GM18520 (cell line): Measurements from ENCODE around the gene CCNY.
"Not testable (repeated sequence)": the region's sequence is repeated elsewhere in the genome, so short reads cannot be mapped to it uniquely, and the experiment has no call there.

ENCODE experiments used
- ATAC-seq: cut with Tn5 transposase; IDR thresholded peaks from one replicate; pipeline ENCODE4 v1.9.1; 2021; ENCODE audit not compliant: unreplicated experiment

The CCNY gene

DNA sequence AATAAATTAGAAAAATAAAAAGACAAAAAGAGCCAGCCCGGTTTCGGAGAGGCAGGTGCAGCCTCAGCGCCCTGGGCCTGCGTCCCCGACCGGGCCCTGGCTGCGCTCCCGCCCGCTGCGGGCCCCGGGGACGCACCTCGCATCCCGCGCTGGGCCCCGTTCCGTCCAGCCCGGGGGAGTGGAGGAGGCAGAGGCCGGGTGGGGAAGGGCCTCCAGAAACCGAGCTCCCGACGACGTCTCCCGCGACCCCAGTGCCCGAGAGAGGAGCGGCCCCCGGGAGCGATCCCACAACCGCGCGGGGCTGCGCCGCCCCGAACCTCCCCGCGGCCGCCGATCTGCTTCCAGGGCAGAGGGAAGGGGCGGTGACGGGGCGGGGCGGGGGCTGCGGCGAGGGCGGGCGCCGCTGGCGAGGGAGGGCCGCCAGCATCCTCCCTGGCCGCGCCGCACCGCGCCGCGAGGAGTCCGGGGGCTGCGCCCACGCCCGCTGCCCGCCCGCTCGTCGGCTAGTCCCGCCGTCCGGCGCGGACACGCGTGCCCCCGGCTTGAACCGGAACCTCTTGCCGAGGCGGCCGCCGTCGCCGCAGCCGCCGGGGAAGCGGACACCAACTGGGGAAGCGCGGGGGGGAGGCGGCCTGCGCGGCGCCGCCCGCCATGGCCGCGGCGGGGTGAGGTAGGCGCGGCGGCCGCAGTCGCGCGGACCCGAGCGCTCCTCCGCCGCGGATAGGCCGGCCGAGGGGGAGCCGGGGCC, at the start of gene CCNY:
Gene CCNY (plus strand): TSS at position 426 of the 748 bp plus-strand sequence. CDS start 545 bp downstream, outside the sequence.
- ATAC-seq = peak; percentile 44

DNA sequence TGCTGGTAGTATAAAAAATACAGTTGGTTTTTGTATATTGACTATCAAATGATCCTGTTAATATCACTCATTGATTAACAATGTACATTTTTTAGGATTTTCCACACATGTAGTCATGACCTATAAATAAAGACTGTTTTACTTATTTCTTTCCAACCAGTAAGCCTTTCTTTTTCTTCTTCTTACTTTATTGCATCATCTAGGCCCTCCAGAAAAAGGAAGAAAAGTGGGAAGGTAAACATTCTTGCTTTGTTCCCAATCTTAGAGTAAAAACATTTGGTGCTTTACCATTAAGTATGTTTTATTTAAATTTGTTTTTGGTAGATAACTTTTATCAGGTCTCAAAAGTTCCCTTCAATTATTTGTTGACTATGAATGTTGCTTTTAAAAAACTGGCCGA, 47.1 kb upstream of the CCNY start:
- ATAC-seq = no peak

DNA sequence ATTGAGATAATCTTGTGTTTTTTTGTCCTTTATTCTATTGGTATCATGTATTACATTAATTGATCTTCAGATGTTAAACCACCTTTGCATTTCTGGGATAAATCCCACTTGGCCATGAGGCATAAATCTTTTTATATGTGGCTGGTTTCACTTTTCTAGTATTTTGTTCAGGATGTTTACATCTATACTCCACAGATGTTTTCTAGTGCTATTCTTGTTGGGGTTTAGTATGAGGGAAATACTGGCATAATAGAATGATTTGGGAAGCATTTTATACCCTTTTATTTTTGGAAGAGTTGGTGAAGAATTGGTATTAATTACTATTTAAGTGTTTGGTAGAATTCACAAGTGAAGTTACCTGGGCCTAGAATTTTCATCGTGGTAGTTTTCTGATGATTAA, 41.8 kb upstream of the CCNY start:
- ATAC-seq = no peak

DNA sequence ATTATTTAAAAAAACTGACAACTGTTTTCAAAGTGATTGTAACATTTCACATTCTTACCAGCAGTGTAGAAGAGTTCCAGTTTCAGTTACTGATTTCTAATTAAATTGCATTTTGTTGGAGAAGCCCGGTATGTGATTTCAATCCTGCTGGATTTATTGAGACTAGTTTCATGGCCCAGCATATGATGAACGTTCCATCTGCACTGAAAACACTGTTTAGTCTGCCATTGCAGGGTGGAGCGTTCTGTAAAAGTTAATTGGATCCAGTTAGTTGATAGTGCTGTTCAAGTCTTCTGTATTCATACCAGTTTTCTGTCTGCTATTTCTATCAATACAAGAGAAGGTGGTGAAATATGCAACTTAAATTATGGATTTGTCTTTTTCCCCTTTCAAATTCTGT, 37.3 kb upstream of the CCNY start:
- ATAC-seq = no peak

DNA sequence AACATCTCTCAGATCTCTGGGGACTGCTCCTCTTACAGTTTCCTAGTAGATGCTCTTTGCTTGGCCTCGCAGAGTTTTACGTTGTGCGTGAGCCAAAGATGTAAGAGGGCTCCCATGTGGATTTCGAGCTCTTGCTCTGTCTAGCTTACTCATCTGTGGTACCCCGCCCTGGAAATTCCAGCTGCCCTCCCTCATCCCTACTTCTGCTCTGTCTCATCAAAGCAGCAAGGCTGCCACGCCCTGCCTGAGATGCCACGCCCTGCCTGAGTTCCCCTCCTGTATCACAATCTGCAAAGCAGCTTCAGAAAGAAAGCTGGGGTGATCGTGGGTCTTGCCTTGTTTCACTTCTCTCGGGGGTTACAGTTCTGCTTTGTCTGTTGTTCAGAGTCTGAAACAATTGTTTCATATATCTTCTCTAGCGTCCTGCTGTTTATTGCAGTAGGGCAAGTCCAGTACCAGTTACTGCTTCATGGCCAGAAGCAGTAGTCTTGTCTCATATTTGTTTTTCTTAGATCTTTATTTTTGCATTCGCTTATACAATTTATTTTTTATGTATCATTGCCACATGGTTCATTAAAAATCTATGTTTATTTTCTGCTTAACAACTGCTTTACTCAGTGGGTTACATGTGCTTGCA, 36.1 kb upstream of the CCNY start:
- peak; percentile 84 for ATAC-seq

DNA sequence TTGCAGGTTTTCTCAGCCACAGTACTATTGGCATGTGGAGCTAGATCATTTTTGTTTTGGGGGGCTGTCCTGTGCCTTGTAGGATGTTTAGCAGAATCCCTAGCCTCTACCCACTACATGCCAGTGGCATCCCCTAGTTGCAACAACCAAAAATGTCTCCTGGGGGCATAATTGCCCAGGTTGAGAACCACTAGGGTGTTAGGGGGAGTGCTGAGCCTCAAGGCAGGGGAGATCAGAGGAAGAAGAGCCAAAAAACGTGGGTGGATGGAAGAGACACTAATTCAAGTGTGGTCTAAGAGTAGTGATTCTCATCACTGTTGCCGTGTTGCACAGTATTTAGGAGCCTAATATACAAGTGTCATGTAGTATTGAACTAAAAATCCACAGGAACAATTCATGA, 31.7 kb upstream of the CCNY start:
- no peak for ATAC-seq

DNA sequence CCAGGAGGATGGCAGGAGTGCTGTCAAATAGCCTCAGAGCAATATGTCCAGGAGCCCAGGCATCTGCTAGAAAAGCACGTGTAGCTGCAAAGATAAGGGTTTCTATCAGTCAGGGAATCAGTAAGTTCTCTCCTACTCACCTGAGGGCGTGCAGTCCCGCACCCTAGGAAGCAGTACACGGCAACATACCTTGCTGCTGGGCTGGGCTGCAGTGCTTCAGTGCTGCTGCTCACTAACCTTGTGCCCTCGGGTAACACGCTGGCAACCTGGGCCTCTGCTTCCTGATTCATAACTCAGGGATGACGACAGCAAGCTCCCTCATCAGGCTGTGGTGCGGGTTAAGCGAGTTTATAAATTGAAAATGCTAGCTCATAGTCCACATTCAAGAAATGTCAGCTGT, 29.5 kb upstream of the CCNY start:
- no peak for ATAC-seq

DNA sequence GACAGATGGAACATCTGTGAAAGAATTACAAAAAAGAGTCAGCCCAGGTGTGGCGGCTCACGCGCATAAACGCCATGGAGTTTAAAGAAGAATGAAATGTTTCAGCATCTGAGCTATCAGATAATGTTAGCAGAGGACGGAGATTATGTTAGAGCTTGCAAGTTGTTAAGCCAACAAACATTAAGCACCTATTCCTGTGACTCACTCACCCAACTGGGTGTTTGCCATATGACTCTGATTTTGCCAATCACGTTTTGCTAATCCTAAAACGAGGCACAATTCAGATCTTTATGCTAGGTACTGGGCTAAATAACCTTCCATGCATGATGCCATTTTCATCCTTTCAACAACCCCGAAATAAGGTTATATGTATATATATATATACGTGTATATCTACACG, 29.0 kb upstream of the CCNY start:
- no peak for ATAC-seq

DNA sequence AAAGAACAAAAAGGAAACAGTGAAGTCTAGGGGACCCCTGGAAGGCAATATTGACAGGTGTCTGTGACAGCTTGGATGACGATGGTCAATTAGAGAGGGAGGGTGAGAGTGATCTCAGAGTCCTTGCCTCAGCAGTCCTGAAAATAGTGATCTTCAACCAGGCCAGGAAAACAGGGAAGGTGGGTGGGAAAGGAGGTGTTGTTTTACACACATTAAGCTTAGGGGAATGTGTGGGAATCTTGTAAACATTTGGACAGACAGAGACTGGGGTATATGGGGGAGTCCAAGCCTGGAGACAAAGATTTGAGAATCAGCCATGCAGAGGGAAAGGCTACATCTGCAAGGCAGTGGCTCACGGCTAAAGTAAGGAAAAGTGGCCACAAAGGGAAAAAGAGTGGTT, 27.5 kb upstream of the CCNY start:
- no peak for ATAC-seq

DNA sequence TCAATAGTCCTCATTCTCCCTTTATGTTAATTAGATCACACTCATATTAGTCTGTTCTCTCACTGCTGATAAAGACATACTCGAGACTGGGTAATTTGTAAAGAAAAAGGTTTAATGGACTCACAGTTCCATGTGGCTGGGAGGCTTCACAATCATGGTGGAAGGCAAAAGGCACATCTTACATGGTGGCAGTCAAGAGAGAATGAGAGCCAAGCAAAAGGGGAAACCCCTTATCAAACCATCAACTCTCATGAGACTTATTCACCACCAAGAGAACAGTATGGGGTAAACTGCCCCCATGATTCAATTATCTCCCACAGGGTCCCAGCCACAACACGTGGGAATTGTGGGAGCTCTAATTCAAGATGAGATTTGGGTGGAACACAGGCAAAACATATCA, 22.2 kb upstream of the CCNY start:
- not testable (repeated sequence) for ATAC-seq

DNA sequence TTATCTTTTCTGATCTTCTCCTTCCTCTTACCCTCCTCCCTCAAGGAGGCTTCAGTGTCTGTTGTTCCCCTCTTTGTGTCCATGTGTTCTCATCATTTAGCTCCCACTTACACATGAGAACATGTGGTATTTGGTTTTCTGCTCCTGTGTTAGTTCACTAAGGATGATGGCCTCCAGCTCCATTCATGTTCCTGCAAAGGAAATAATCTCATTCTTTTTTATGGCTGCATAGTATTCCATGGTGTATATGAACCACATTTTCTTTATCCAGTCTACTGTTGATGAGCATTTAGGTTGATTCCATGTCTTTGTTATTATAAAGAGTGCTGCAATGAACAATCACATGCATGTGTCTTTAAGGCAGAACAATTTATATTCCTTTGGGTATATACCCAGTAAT, 21.1 kb upstream of the CCNY start:
- not testable (repeated sequence) for ATAC-seq

DNA sequence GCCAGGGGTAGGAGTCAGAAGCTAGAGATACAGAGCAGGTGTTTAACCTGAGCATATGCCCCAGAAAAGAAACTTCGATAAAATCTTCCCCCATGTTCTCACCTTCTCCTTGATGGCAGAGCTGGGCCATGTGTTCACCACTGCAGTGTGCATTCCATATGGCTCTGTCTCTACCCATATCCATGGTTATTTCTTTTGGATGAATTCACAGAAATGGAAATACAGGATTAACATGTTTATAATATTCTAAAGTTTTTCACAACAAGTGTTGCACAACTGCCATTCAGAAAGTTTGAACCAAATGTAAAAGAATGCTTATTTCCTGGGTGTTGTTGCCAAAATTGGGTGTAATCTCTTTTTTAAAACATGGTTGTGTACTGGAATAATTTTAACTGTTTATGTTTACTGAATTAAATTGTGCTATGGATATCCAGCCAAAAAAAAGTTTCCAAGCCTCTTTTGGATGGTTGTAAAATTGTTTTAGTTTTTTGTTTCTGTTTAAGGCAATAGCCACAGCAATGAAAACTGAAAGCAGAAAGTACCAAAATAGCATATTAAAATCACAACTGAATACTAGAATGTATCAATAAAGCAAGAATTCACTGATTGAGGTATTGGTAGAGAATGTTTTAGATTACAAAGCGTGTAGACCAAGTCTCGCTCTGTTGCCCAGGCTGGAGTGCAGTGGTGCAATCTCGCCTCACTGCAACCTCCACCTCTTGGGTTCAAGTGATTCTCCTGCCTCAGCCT, 19.9 kb upstream of the CCNY start:
- peak; percentile 65 for ATAC-seq

DNA sequence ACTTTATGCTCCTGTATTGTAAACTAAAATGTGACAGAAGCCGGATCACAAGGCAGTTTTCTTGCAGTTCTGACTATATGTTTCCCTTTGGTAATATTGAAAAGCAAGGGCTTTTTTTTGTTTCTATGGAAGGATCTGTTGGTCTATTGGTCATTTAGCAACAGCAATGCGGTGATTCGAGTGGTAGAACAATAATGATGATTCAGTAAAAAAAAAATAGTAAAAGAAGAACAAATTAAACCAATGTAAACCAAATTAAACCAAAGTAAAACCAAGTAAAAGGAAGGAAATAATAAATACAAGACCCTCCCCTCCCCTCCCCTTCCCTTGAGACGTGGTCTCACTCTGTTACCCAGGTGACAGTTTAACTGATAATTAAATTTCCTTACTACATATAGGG, 17.8 kb upstream of the CCNY start:
- no peak for ATAC-seq

DNA sequence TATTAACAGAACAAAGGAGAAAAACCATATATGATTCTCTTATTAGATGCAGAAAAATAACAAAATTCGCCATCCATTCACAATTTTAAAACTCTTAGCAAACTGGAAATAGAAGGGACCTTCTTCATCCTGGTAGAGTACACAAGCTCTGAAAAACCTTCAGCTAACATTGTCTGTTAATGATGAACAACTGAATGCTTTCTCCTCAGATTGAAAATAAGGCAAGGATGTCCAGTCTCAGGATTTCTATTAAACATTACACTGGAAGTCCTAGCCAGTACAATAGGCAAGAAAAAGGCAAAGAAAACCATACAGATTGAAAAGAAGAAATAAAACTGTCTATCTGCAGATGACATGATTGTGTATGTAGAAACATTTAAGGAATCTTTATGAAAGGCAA, 16.0 kb upstream of the CCNY start:
- ATAC-seq = no peak

DNA sequence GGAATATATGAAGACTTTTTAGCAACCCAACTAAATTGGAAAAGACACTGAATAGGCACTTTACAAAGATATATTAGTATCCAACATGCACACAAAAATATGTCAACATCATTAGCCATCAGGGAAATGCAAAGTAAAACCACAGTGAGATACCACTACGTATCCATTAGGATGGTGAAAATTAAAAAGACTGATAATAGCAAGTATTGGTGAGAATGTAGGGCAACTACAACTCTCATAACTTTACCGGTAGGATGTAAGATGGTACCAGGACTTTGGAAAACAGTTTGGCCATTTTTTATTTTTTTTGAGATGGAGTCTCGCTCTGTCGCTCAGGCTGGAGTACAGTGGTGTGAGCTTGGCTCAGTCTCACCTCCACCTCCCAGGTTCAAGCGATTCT, 13.7 kb upstream of the CCNY start:
- ATAC-seq = no peak

DNA sequence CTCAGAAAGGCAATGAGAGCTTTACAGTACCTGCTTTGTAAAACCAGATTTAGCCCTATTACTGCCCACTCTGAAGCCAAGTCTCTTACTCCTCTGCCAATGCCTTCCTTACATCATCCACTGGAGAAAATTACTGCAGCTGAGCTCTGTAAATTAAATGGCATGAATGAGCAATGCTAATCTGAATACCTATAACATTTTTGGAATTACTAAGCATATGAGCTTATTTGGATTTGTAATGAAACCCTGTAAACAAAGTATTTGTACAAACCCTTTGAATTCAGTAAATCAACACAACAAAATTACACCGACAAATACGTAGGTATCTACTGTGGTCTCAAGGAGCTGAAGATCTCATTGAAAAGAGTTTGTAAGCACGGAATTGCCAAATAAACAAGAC, 12.1 kb upstream of the CCNY start:
- ATAC-seq = no peak

DNA sequence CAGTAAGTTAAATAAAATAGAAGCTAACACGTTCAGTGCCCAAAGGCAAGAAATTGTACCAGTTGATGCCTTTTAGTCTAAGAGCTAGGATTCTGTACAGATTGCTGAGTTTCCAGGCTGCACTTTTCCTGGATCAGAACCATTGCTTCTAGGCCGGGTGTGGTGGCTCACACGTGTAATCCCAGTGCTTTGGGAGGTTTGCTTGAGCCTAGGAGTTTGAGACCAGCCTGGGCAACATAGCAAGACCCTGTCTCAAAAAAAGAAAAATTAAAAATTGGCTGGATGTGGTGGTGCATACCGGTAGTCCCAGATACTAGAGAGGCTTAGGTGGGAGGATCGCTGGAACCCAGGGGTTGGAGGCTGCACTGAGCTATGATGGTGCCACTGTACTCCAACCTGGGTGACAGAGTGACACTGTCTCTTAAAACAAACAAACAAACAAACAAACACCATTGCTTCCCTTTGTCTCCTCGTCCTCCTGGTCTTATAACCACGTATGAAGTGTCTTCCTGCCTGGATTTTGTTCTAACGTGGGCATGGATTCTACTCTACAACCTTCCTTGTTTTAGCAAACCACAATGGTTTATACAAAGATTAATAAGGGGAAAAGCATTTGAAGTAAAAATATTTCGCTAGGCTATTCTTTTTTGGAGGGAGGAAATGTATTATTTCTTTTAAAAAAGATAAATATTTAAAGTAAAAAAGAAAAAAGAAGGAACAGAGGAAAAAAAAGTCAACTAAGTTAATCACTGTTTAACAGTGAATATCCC, 9.7 kb upstream of the CCNY start:
- no peak for ATAC-seq

DNA sequence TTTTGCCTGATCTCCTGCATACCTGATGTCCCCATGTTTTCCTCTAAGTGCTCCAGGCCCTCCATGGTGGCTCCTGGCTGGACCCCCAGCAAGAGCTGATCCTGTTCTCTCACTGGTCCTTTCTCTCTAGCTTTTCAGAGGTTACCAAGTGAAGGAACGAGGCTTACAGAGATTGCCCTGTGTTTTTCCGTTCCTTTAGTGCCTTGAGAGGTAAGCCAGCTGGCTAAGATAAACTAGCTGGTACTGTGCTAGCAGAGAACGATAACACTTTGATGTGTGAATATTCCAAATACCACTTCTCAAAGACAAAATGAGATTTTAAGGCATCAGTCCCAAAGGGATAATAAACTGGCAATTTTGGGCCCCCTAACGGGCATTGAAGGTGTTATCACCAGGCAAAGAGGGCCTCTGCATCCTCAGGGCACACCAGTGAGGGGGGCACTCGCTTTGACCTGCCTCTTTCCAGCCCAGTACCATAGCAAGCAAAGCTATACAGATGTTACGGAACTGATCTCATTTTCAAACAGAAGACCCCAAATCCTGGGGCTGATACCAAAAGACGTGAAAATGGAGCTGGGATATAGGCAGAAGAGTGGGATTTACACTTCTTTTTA, 8.4 kb upstream of the CCNY start:
- ATAC-seq = no peak

DNA sequence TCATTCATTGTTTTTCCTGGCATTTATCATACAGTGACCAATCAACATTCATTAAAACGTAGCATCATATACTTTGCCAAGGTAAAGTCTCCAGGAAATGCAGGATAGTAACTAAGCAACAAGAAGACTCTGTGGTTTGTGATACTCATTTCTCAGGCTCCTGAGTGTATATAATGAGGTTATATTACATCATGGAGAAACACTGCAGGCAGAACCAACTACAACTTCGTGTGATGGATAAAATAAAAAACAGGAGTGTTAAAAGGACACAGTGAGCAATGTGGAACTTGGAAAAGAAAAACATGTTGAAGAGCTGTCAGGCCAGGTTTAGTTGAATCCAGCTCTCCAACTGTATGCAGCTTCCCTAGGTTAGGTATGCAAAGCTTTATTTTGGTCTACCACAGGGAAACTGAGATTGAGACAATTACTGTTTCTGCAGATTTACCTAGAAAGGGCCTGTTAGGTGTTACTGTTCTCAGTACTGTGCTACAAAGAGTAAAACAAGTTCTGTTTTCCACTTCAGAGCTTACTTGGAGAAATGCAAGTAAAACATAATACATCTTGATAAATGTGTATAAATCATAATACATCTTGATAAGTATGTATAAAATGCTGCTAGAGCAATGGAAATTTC, 7.8 kb upstream of the CCNY start:
- no peak for ATAC-seq

DNA sequence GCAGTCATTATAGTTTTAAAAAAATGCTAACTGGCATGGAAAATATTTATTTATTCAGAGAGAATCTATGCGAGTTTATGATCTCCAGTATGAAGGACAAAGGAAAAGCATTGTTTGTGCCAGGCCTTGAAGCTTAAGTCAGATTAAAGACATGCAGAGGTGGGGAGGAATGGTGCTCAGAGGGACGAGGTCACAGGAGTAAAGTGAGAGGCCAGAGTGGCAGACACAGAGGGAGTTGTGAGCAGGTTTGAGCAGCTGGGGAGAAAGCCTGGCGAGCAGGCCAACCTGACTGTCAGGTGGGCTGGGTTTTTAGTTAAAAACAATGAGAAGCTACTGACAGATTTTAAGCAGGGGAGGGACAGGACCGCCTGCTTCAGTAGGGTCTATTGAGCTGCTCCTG, 6.8 kb upstream of the CCNY start:
- ATAC-seq = no peak
